ENCODE data around the gene SHISA9. TPM values are rescaled to one million over a fixed set of nuclear protein-coding genes. Genes with fewer than 3 reads are reported as not detected.

The SHISA9 gene
- total RNA-seq, 1 experiment from 2014 or later: not detected

DNA sequence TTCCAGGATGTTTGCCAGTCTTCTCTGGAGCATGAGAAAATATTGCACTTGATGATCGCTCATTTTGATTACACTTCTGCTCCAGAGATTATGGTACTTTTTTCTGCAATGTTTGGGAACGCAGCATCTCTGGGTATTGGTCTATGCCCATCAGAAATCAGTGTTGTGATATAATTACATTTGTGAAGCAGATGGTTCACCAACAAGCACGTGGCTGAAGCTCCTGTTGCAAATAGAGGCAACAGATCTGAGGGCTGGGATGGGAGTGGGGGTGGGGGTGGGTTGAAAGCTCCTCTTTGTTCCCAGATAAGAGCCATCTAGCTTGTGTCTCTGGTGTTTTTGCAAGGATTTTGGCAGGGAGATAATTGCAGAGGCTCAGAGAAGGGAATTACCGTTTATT lies 252.3 kb downstream of the SHISA9 start:
- H3K27me3 ChIP-seq (ENCODE audit: low read length): no peaks in the 10 kb centered on the region
- no peaks in the 10 kb centered on the region for H3K36me3 ChIP-seq (ENCODE audit: low read depth, low read length)
- H3K9me3 ChIP-seq (ENCODE audit: low read length): no peaks in the 10 kb centered on the region
- H3K27ac ChIP-seq (ENCODE audit: low read length): no peak overlapping the region
- intact Hi-C loops (cut with micrococcal nuclease): no loop called here
- no TSS peak for BruUV-seq (replicated peaks)
- no peak for TF ChIP-seq EZH2phosphoT487 (IDR thresholded peaks at IDR 0.05; ENCODE audit: borderline replicate concordance, low read length)
- TF ChIP-seq EZH2 (IDR thresholded peaks at IDR 0.05; ENCODE audit: low read length, unreplicated experiment): no peak
- TF ChIP-seq, protein P1, sequence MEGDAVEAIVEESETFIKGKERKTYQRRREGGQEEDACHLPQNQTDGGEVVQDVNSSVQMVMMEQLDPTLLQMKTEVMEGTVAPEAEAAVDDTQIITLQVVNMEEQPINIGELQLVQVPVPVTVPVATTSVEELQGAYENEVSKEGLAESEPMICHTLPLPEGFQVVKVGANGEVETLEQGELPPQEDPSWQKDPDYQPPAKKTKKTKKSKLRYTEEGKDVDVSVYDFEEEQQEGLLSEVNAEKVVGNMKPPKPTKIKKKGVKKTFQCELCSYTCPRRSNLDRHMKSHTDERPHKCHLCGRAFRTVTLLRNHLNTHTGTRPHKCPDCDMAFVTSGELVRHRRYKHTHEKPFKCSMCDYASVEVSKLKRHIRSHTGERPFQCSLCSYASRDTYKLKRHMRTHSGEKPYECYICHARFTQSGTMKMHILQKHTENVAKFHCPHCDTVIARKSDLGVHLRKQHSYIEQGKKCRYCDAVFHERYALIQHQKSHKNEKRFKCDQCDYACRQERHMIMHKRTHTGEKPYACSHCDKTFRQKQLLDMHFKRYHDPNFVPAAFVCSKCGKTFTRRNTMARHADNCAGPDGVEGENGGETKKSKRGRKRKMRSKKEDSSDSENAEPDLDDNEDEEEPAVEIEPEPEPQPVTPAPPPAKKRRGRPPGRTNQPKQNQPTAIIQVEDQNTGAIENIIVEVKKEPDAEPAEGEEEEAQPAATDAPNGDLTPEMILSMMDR (conservative IDR thresholded peaks at IDR 0.05; ENCODE audit: low read depth, low read length): no peak
- no peaks in the 10 kb centered on the region for H3K9me2 ChIP-seq (replicated peaks; ENCODE audit: low read length)
- ATAC-seq (no peak), DNase-seq (no peak)
- H3K4me1 ChIP-seq (ENCODE audit: insufficient read depth, low read length): no peaks in the 10 kb centered on the region
- no peak overlapping the region for H3K4me3 ChIP-seq (ENCODE audit: low read length)
- no peak overlapping the region for H3K4me2 ChIP-seq (ENCODE audit: low read length)
- H3F3A ChIP-seq (ENCODE audit: low read length, unreplicated experiment): no peaks in the 10 kb centered on the region
- H3K79me2 ChIP-seq (ENCODE audit: low read length): no peaks in the 10 kb centered on the region
- POLR2A ChIA-PET (ENCODE audit: unreplicated experiment): no interaction called here
- H4K20me1 ChIP-seq (ENCODE audit: low read length): no peaks in the 10 kb centered on the region
- H3K9ac ChIP-seq (ENCODE audit: low read length): no peak overlapping the region
- CTCF ChIA-PET: no interaction called here
- no peak overlapping the region for H2AFZ ChIP-seq (ENCODE audit: low read length)

DNA sequence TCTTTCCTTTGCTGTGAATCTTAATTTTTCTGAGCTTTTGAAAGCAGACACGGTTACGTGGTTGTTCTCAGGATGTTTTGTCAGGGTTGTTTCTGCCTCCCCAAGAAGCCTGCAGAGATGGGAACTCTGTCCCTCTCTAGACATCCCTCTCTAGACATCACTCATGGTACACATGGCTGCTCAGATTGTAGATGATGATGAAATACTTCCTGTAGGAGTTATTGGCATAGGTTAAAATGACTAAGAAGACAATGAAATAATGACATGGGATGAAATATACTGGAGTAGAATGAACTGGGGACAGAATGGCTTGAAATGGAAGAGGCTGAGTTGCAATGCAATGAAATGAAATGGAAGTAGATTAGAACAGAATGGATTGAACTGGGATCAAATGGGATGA lies 253.4 kb downstream of the SHISA9 start:
- no peak overlapping the region for H3K4me2 ChIP-seq (ENCODE audit: low read length)
- H3K9me3 ChIP-seq (ENCODE audit: low read length): no peaks in the 10 kb centered on the region
- intact Hi-C loops (cut with micrococcal nuclease): no loop called here
- H3K4me3 ChIP-seq (ENCODE audit: low read length): no peak overlapping the region
- no peak overlapping the region for H3K27ac ChIP-seq (ENCODE audit: low read length)
- TF ChIP-seq, protein P1 (conservative IDR thresholded peaks at IDR 0.05; ENCODE audit: low read depth, low read length): no peak
- no peak for TF ChIP-seq EZH2 (IDR thresholded peaks at IDR 0.05; ENCODE audit: low read length, unreplicated experiment)
- no peak for TF ChIP-seq EZH2phosphoT487 (IDR thresholded peaks at IDR 0.05; ENCODE audit: borderline replicate concordance, low read length)
- H3K36me3 ChIP-seq (ENCODE audit: low read depth, low read length): no peaks in the 10 kb centered on the region
- ChIA-PET CTCF (no interaction called here), POLR2A (ENCODE audit: unreplicated experiment) (no interaction called here)
- BruUV-seq (replicated peaks): no TSS peak
- H3K4me1 ChIP-seq (ENCODE audit: insufficient read depth, low read length): no peaks in the 10 kb centered on the region
- no peak overlapping the region for H2AFZ ChIP-seq (ENCODE audit: low read length)
- H3F3A ChIP-seq (ENCODE audit: low read length, unreplicated experiment): no peaks in the 10 kb centered on the region
- H3K27me3 ChIP-seq (ENCODE audit: low read length): no peaks in the 10 kb centered on the region
- H3K9ac ChIP-seq (ENCODE audit: low read length): no peak overlapping the region
- H3K79me2 ChIP-seq (ENCODE audit: low read length): no peaks in the 10 kb centered on the region
- DNase-seq (no peak), ATAC-seq (no peak)
- no peaks in the 10 kb centered on the region for H3K9me2 ChIP-seq (replicated peaks; ENCODE audit: low read length)
- H4K20me1 ChIP-seq (ENCODE audit: low read length): no peaks in the 10 kb centered on the region

DNA sequence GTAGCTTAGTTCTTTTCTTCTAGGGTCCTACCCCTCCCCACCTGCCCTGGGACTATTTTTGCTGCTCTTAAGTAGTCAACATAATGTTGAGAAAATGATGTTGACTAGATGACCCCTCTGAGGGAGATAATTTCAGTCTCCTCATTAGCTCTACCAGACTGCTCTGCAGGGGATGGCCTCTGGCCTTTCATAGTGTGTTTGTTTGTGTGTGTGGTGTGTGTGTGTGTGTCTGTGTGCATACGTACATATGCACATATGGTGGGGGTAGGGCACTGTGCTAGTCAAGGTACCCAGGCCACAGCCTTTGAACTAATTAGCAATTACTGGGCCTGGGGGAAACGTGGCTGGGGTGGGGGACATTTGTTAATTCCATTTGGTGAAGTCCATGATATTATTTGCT lies 254.0 kb downstream of the SHISA9 start:
- Histone ChIP-seq H3K27me3 (ENCODE audit: low read length) (no peaks in the 10 kb centered on the region), H3K27ac (ENCODE audit: low read length) (no peak overlapping the region), H3K9me3 (ENCODE audit: low read length) (no peaks in the 10 kb centered on the region), H2AFZ (ENCODE audit: low read length) (no peak overlapping the region), H3K4me3 (ENCODE audit: low read length) (no peak overlapping the region), H3K4me1 (ENCODE audit: insufficient read depth, low read length) (no peaks in the 10 kb centered on the region), H3K4me2 (ENCODE audit: low read length) (no peak overlapping the region), H3F3A (ENCODE audit: low read length, unreplicated experiment) (no peaks in the 10 kb centered on the region), H3K36me3 (ENCODE audit: low read depth, low read length) (no peaks in the 10 kb centered on the region), H4K20me1 (ENCODE audit: low read length) (no peaks in the 10 kb centered on the region), H3K9me2 (replicated peaks; ENCODE audit: low read length) (no peaks in the 10 kb centered on the region), H3K79me2 (ENCODE audit: low read length) (no peaks in the 10 kb centered on the region), H3K9ac (ENCODE audit: low read length) (no peak overlapping the region)
- TF ChIP-seq, protein P1 (conservative IDR thresholded peaks at IDR 0.05; ENCODE audit: low read depth, low read length): no peak
- TF ChIP-seq EZH2 (IDR thresholded peaks at IDR 0.05; ENCODE audit: low read length, unreplicated experiment) (no peak), EZH2phosphoT487 (IDR thresholded peaks at IDR 0.05; ENCODE audit: borderline replicate concordance, low read length) (no peak)
- no TSS peak for BruUV-seq (replicated peaks)
- POLR2A ChIA-PET (ENCODE audit: unreplicated experiment): no interaction called here
- intact Hi-C loops (cut with micrococcal nuclease): no loop called here
- CTCF ChIA-PET: no interaction called here
- ATAC-seq (no peak), DNase-seq (no peak)
